GM21367 (cell line): ENCODE measurements around the gene MTHFR.
A peak's percentile ranks its signal among the peaks of the same experiment; 100 is the strongest.

ENCODE experiments used
- ATAC-seq: cut with Tn5 transposase; IDR thresholded peaks from one replicate; pipeline ENCODE4 v1.9.1; 2021; ENCODE audit not compliant: unreplicated experiment

The MTHFR gene

DNA sequence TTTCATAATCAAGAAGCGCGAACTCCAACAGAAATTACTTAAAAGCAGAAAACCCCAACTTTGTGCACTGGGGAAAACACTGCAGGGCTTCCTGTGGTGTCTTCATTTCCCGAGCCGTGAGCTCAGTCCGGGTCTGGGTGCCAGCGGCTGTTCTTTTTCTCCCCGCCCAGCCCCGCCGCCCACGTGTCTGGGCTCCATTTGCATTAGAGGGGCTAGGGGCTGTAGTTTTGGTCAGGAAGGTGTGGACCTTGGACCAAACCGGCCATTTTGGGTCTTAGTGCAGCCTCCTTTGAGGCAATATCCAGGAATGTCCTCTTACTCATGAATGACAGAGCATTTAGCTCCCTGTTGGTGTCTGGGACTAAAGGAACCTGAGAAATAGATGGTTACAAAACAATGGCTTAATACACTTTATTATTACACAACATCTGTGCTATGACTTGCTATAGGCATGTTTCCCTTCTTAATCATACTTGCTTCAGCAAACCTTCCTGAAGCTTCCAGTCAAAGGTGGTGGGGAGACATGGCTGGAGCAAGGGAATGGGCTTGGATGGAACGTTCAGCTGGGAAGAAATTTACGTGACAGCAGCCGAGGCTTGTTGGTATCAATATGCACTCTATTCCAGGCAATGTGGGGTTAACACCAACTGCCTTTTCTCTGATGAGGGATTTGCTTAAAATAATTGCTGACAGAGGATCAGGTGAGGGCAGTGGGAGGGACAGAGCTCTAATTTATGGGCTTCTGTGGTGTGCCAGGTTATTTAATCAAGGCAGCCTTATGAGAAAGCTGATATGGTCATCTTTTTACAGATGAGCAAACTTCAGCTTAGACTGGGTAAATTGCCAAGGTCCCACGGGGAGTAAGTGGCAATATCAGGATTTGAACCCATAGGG is 68.8 kb downstream of the MTHFR start:
- no peak for ATAC-seq

GRCh38 chr1:11735854-11736745 is 69.7 kb downstream of the MTHFR start, which contains the start of gene AGTRAP:
TSS of gene AGTRAP (plus strand) at chr1:11736136. CDS start at chr1:11736209, 73 bp downstream.
- ATAC-seq: peak; percentile 63
